ENCODE measurements around the gene PPP2R3B.
"Not testable (repeated sequence)": the region's sequence is repeated elsewhere in the genome, so short reads cannot be mapped to it uniquely, and the experiment has no call there.

The PPP2R3B gene

DNA sequence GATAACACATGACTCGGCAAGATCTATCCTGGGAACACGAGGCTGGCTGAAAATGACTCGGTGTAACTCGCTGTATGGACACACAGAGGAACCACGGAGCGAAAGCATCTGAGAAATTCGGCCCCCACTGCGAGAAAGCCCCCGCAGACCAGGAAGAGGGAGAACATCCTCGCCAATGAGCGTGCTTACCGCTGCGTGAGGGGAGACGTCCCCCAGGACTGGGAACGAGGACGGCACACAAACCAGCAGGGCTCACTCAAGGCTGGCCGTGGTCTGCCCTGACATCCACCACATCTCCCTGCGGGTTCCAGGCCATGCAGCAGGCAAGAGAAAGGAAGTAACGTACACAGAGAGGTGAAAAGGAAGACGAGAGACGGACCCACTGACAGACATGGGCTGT, 50.5 kb downstream of the PPP2R3B start:
- DNase-seq = no peak

DNA sequence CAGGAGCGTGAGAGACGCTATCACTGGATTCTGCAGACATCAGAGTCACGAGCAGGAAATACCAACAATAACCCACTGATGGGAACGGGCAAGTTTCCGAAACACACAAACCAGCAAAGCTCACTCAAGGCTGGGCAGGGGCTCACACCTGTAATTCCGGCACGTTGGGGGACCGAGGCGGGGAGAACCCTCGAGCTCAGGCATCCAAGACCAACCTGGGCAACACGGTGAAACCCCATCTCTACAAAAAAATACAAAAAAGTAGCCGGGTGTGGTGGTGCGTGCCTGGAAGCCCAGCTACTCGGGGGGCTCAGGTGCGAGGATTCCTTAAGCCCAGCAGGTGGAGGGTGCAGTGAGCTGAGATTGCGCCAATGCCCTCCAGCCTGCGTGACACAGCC, 51.0 kb downstream of the PPP2R3B start:
- DNase-seq = no peak

DNA sequence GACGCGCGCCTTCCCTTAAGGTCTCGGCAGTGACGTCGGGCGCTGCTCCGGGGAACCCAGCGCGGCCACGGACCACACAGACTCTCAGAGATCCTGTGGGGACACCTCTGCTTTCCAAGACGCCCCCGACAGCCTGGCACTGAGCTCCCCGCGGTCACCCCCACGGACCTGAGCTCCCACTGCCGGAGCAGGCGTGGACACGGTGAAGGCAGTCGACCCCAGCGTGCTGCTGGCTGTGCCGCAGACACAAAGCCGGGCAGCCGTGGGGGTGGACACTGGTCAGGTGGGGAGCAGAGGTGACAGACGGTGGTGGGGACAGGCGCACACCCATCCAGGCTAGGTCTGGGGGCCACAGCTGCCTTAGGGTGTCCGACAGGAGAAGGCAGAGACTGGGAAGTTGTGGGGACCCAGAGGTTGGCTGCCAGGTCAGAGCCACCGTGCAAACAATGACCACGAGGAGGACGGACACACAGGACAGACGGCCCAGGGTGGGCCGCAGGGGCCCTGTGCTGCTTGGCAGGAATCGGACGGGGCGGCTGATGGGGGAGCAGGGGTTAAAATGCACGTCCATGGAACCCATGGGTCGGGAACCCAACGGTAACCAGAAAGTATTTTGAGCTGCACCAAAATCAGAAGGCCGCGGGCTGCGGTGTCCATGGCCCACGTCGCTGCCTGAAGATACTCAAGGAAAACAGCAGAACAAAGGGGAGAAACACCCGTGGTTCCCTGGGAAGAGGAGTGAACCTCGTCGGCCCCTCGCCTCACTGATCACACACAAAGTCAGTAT, 51.5 kb downstream of the PPP2R3B start:
- DNase-seq = no peak

DNA sequence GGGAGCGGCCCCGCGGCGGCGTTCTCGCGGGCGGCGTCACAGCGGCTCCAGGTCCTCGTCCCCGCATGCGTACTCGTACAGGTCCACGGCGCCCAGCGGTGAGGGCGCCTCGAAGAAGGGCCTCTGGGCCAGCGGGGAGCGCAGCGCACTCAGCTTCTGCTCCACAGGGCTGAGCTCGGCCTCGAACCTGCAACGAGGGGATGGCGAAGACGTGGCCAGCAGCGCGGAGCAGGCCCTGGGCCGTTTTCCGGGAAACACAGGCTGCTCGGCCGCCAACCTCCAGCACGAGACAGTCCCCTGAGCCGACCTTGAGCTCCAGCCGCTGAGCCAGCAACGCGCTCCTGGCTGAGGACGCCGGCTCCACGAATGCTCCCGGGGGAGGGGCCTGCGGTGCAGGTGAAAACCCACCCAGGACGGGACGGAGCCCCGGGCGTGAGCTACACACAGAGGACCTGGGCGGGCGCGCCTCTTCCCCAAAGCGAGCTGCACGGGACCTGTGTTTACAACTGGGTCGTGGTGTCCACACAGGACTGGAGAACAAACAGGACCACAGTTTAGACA, 52.3 kb downstream of the PPP2R3B start:
- no peak for DNase-seq

DNA sequence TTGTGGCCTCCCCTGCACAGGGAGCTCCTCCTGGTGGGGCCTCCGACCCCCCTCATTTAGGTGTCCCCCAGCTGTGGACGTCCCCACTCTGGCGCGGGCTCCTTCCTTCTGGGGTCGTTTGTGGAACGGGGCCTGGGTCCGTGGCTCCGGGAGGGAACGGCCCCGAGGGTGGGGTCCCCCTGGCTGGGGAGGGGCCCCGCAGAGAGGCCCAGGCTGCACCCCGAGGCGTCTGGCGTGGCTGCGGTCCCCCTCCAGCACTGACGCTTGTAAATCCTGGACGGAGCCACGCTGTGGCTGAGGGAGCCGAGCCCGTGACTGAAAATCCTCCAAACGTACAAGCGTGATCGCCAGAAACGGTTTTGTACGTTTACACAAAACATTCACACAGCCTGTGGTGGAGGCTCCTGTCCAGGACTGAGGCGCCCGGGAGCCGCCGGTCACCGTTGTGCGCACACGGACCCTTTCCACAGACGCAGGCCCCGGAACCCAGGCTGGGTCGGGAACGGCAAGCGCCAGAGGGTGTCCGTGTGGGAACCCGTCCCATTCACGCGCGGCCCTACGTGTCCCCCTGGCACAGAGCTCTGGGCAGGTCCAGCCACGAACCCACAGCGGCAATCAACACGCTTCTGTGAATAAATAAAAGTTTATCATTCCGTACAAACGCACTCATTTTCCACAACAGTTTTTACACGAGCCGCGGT, 52.9 kb downstream of the PPP2R3B start:
- DNase-seq = no peak

DNA sequence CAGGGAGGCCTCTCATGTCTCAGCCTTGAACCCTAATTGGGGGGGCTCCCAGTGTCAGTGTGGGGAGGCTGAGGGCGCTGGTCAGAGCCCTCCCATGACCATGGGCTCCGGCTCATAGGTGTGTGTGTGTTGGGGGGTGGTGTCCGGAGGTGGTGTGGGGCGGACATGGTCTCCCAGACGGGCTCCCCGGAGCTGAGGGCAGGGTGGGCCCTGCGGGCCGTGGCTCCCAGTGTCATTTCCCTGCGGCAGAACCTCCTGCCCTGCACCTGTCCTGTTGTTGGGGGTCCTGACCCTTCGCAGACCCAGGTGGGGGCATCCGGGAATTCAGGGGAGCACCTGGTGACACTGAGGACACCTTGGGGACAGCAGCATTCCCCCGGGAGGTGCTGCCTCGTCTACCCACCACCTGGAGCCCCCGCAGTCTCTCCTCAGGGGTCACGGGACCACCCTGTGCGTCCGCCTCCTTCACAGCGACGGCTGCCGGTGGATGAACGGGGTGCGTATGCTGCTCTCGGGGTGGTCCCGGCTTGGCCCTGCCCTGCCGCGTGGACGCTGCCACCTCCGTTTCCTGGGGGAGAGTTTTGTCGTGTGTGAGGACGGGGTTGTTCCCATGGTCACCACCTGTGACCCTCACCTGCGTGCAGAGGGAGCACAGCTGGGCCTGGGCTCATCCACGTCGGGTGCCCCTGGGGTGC, 53.6 kb downstream of the PPP2R3B start:
- DNase-seq = no peak

DNA sequence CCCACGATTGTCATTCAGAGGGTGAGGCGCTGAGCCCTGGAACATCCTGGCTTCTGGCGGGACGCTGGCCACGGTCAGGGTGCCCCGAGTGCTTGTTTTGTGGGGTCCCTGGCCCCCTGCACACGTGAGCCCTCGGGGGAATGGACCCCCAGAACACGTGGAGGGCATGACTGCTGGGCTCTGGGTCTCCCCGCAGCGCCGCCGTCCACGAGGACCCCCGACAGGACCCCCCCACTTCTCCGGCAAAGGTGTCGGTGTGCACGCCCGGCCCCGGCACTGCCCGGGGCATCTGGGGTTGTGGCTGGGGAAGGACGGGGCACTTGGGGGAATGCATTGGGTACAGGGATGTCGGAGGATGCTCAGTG, 54.2 kb downstream of the PPP2R3B start:
- DNase-seq = no peak

DNA sequence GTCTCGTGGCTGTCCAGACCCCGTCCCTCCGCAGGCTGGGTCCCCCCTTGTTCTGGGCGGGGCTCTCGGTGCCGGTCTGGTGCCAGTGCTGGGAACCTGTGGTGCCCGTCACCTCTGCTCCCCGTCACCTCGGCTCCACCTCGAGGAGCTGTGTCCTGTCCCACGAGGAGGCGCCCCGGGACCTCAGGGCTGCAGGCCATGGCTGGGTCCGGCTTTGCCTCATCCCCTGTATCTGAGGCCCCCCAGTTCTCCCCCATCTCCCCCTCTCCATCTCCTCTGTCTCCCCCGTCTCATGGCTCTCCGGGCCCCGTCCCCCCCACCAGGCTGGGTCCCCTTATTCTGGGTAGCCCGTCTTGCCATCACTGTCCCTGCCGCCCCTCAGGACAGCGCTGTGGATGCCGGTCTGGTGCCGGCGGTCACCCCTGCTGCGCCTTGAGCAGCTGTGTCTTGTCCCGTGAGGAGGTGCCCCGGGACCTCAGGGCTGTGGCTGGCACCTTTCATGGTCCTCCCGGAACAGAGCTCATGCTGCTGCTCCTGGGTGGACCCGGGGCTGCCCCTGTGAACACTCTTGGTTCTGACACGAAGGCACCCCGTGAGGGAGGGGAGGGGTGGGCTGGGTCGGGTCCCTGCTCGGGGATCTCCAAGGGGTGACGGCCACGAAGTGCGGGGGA, 54.7 kb downstream of the PPP2R3B start:
- no peak for DNase-seq

DNA sequence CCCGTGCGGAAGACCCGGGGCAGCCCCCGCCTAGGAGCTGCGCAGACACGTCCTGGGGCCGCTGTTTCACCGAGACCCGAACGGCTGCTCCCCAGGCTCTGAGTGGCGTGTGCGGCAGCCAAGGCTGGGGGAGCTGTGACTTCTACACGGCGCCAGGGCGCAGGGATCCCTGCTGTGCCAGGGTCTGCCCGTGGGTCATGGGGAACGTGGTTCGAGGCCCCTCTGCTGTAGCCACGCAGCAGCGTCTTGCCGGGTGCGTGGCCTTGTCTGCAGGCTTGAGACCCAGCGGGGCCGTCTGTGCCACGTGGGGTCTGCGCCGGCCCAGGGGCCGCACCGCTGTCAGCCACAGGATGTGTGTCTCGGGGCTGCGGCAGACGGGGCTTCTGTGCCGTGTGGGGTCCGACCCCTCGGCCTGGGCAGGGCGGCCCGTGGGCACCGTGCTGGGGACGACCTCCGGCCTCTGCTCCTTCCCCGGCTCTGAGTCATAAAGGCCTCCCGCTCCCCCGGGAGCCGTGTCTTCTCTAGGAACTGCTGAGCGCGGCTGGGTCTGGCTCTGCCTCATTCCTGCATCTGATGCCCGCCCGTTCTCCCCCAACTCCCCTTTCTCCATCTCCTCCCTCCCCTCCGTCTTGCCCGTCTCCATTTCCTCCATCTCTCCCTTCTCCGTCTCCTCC, 55.4 kb downstream of the PPP2R3B start:
- no peak for DNase-seq

DNA sequence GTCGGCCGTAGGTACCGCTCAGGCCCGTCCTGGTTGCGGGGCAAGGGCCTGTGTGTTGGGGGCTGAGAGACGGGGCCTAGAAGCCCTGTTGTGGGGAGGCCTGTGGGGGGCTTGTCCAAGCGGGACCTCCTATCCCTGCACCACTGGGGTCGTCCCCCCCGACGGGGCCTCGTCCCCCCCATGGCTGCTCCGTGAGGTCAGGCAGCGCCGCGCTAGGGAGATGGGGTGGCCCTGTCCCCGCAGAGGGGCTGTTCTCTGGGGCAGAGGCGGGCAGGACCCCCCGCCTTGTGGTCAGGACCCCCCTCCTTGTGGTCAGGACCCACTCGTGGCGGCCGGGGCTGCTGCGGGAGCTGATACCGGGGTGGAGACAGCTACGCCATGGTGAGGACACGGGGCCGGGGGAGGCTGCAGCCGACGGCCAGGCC, 56.0 kb downstream of the PPP2R3B start:
- no peak for DNase-seq

DNA sequence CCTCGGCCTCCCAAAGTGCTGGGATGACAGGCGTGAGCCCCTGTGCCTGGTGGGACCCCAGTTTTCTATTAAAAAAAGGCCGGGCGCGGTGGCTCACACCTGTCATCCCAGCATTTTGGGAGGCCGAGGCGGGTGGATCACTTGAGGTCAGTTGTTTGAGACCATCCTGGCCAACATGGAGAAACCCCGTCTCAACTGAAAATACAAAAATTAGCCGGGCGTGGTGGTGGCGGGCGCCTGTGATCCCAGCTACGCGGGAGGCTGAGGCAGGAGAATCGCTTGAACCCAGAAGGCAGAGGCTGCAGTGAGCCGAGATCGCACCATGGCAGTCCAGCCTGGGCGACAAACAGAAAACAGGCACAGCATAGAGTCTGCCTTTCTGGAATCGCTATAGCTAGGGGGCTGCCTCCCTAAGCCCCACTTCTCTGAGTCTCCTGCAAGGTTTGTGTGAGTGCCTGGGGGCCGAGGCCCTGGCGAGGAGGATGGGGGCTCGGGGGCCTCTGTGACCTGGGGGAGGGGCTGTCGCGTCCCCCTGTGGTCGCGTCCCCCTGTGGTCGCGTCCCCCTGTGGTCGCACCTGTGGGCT, 56.5 kb downstream of the PPP2R3B start:
- DNase-seq = not testable (repeated sequence)

DNA sequence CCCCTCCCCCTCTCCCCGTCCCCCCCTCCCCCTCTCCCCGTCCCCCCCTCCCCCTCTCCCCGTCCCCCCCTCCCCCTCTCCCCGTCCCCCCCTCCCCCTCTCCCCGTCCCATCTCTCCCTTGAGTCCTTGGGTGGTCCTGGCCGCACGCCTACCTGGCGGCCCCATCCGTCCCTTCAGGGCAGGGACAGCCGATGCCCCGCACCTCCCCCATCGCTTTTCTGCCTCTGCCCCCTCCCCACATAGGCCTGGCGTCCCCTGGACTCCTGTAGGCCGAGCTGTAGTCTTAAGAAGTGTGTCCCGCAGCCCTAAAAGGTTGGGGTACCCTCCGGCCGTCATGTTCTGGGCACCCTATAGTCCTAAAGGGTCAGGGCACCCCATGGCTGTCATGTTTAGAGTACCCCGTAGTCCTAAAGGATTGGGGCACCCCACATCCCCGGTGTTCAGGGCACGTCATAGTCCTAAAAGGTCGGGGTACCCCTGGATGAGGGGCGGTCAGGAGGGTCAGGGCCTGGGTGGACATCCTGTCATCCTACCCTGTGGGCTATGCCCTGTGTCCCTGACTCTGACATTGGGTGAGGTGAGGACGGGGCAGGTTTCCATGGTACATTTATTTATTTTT, 57.3 kb downstream of the PPP2R3B start:
- DNase-seq = no peak

DNA sequence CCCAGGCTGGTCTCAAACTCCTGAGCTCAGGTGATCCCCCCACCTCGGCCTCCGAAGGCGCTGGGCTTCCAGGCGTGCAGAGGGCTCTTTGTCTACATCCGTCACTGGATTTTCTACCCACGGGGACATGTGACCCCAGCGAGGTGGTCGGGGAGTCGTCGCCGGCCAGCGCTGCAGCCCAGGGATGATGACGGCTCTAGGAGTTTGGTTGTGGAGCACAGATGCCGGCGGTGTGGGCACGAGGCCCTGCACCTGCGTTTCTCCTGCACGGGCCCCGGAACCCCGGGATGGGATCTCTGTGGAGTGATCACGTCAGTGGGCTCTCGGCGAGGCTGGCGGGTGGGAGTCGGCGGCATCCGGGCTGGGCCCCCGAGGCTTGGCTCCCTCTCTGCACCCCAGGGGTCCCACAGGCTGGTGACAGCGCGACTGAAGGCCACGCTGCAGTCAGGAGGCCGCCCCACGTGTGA, 59.0 kb downstream of the PPP2R3B start:
- no peak for DNase-seq

DNA sequence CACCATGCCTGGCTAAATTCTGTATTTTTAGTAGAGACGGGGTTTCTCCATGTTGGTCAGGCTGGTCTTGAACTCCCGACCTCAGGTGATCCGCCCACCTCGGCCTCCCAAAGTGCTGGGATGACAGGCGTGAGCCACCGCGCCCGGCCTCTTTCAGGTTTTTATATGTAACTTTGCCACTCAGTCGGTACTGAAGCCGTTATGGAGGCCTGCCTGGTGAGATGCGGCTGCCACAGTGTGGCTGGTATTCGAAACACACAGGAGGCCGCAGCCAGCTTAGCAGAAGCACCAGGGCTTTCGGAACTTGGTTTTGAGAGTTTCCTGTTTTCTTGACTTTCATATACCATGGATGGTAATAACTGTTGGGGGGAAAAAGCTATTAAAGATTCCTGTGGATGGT, 62.0 kb downstream of the PPP2R3B start:
- not testable (repeated sequence) for DNase-seq

DNA sequence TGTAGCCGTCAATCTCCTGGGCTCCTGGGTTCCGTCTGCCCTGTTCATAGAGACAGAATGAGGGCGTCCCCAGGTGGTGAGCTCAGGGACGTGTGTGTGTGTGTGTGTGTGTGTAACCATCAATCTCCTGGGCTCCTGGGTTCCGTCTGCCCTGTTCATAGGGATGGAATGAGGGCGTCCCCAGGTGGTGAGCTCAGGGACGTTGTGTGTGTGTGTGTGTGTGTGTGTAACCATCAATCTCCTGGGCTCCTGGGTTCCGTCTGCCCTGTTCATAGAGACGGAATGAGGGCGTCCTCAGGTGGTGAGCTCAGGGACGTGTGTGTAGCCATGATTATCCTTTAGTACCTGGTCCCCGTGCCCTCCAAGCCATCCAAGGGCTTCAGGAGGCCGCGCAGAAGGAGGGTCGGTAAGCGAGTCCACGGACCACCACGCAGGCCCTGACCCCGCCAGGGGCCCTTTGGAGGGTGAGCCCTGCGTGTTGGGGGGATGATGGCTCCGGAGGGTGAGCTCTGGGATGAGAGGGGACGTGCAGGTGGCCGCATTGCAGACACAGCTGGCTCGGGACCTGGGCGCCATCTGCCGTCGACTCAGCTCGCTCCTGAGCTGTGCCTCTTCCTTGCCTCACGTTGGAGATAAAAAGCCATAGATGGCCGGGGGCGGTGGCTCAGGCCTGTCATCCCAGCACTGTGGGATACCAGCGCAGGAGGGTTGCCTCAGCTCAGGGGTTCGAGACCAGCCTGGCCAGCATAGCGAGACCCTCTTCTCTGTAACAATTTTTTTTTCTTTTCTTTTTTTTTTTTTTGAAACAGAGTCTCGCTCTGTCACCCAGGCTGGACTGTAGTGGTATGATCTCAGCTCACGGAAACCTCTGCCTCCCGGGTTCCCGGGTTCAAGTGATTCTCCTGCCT, 62.7 kb downstream of the PPP2R3B start:
- DNase-seq = no peak

DNA sequence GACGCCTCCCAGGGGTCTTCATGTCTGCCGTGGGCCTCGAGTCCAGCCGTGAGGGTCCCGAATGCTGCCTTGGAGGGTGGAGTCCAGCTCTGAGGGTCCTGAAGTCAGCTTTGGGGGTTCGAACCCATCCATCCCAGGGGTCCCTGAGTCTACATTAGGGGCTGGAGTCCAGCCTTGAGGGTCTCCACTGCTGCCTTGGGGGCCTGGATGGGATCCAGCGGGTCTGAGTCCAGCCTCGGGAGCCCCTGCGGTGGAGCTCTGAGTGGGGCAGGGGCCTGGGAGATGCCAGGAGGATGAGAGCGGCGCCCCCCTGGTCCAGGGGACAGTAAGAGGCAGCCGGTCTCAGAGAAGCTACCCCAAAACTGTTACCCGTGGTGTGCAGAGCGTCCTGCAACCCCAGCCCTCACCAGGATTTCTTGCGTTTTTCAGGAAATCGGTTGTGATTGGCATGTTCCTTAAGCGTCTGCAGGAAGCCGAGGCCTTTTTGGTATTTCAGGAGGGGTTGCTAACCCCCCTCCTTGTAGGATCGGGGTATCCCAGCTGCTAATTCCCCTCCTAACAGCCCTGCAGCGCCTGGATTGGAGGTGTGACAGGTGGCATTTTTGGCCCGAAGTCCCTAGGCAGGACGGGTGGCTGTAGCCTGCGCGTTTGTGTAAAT, 66.5 kb downstream of the PPP2R3B start:
- DNase-seq = peak; percentile 26

DNA sequence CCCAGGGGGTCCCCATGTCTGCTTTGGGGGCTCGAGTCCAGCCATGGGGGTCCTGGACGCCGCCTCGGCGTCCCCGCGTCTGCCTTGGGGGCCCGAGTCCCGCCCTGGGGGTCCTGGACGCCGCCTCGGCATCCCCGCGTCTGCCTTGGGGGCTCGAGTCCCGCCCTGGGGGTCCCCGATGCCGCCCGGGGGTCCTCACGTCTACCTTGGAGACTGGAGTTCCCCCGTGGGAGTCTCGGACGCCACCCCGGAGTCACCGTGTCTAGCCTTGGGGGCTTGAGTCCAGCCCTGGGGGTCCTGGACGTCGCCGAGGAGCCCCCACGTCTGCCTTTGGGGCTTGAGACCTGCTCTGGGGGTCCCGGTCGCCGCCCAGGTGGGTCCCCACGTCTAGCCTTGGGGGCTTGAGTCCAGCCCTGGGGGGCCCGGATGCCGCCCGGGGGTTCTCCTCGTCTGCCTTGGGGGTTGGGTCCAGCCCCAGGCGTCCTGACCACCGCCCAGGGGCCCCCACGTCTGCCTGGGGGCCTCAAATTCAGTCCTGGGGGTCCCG, 67.1 kb downstream of the PPP2R3B start:
- DNase-seq = no peak

DNA sequence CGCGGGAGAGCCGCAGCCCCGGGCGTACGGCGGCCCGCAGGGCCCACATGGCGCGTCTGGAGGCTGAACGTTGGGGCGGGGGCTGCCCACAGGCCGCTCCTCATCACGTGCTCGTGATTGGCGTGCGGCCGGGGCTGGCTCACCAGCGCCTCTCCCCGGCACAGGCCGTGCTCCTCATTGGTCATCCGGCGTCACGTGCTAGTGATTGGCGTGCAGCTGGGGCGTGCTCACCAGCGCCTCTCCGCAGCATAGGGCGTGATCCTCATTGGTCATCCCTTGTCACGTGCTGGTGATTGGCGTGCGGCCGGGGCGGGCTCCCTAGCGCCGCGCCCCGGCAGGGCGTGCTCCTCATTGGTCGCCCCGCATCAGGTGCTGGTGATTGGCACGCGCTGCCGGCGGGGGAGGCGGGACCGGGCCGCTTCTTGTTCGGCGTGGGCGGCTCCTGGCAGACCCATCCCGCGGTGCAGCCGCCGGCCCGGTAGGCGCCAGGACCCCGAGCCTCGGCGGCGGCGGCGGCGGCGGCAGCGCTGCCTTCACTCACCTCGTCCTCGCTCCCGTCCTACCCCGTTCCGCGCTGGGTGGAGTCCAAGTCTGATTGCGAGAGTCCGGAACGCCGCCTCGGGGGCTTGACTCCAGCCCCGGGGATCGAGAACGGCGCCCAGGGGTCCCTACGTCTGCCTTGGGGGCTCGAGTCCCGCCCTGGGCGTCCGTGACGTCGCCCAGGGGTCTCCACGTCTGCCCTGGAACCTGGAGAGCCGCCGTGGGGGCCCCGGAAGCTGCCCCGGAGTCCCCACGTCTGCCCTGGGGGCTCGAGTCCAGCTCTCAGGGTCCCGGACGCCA, 67.7 kb downstream of the PPP2R3B start, which contains the start of gene GTPBP6:
TSS of gene GTPBP6 (minus strand) at position 58 of the 840 bp plus-strand sequence. CDS start at position 49, 9 bp downstream.
- DNase-seq = peak; percentile 99

Data from activated CD4-positive, alpha-beta T cell treated with anti-CD3 and anti-CD28 coated beads, Interleukin-2, Interleukin-6, amounts not matched to agents 100 ng/mL and 50 ng/mL, durations not matched to agents 16 hours and 8 hours (primary cell).